Fibroblast of mammary gland (primary cell): ENCODE data around the gene IL13.

Experiments used
- DNase-seq: peaks from one replicate; pipeline ENCODE4 v3.0.0-alpha.2; 2010; ENCODE audit warnings: low read depth
- H3K4me3 ChIP-seq: 2 replicates; pipeline ENCODE4 v1.5.1; 2011; ENCODE audit warnings: low read depth, mild to moderate bottlenecking, low read length, moderate library complexity; ENCODE audit not compliant: control insufficient read depth
- TF ChIP-seq, protein P1 (sequence below): conservative IDR thresholded peaks from 2 replicates; pipeline ENCODE4 v1.5.1; 2011; ENCODE audit warnings: low read depth, low read length, inconsistent platforms; ENCODE audit not compliant: control insufficient read depth, insufficient read depth

IL13 gene

DNA sequence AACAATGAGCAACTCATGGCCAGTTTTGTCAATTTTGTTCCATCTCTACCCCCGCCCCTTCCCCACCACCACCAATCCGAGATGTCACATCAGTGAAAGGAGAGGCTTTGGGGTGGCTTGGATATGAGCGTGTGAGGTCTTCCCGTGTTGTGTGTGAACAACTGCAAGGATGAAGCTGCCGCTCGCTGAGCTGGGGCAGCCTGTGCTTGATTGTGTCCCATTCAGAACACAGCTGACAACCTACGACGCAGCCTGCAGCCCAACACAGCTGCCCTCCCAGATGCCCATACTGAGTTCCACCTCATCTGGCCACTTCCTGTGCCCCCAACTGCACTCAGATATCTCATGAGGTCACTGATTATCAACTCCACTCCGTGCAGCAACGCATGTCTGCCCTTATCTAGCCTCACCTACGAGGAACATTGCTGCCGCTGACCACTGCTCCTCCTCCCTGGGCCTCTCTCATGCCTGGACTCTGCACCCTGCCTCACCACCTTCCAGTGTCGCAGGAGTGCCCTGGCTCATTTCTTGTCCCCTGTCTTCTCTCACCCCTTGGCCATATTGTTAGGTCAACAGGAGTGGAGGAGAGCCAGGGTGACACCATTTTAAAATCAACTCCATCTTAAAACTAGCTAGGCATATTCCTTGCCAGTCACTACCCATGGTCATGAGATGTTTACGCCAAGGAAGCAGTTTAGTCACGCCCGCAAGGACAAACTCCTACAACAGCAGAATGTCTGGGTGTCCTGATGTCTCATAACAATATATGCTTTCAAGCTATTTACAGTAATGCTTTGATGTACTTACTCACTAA lies 8.5 kb downstream of the IL13 start:
- no peak overlapping the region for H3K4me3 ChIP-seq
- TF ChIP-seq, protein P1, sequence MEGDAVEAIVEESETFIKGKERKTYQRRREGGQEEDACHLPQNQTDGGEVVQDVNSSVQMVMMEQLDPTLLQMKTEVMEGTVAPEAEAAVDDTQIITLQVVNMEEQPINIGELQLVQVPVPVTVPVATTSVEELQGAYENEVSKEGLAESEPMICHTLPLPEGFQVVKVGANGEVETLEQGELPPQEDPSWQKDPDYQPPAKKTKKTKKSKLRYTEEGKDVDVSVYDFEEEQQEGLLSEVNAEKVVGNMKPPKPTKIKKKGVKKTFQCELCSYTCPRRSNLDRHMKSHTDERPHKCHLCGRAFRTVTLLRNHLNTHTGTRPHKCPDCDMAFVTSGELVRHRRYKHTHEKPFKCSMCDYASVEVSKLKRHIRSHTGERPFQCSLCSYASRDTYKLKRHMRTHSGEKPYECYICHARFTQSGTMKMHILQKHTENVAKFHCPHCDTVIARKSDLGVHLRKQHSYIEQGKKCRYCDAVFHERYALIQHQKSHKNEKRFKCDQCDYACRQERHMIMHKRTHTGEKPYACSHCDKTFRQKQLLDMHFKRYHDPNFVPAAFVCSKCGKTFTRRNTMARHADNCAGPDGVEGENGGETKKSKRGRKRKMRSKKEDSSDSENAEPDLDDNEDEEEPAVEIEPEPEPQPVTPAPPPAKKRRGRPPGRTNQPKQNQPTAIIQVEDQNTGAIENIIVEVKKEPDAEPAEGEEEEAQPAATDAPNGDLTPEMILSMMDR: no peak
- no peak for DNase-seq

DNA sequence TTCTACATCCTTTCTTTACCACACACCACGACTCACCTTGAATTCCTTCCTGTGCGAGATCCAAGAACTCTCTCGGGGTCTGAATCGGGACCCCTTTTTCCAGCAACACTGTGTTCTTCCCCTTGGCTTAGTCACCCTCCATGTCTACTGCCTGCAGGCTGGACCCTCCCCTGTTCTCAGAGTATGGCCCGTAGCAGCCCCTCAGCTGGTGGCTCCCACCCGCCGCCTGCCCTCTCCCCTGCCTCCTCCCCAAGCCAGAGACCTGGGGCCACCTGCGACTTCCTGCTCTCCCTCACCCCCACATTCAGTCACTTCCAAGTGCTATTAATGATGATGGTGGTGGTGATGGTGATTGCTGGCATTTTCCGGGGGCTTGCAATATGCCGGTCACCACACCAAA lies 9.3 kb downstream of the IL13 start:
- TF ChIP-seq, protein P1: no peak
- H3K4me3 ChIP-seq: no peak overlapping the region
- DNase-seq: no peak

DNA sequence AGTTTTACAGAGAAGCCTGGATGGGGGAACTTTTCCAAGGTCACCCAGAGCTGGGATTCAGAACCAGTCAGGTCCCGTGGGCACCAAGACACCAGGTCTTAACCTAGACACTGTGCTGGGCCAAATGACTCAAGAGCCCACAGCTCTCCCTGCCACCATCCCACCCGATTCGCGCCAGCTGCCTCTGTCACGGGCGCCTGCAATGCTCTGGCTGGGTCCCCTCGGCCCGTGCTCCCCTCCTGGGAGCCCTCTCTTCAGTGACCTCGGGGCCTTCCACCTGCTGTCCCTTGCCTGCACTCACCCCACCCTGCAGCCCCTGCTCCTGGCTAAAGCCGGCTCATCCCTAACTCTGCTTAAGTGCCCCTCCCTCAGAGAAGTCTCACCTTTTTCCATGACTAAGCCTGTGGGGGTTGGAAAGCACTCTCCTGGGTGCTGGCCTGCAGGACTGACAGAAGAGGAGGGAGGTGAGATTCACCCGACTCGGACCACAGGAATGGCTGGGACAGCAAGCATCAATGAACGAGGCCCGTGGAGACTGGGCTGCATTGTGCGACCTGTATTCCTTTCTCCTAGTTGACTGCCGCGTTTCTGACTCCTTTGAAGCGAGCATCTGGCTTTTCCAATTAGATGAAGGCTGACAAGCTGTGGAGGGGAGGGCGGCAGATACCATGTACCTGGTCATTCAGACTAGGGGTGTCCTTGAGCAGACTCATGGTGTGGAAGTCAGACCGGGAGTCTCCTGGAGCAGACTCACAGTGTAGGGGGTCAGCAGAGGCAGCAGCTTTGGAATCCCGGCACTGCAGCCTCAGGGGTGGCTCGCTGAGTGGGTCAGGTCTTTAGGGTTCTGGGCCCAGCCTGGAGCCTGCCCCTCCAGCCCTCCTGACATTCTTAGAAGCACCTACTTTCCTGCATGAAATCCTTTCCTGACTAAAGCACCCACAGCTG lies 10.1 kb downstream of the IL13 start:
- DNase-seq: no peak
- H3K4me3 ChIP-seq: no peak overlapping the region
- TF ChIP-seq, protein P1: no peak

DNA sequence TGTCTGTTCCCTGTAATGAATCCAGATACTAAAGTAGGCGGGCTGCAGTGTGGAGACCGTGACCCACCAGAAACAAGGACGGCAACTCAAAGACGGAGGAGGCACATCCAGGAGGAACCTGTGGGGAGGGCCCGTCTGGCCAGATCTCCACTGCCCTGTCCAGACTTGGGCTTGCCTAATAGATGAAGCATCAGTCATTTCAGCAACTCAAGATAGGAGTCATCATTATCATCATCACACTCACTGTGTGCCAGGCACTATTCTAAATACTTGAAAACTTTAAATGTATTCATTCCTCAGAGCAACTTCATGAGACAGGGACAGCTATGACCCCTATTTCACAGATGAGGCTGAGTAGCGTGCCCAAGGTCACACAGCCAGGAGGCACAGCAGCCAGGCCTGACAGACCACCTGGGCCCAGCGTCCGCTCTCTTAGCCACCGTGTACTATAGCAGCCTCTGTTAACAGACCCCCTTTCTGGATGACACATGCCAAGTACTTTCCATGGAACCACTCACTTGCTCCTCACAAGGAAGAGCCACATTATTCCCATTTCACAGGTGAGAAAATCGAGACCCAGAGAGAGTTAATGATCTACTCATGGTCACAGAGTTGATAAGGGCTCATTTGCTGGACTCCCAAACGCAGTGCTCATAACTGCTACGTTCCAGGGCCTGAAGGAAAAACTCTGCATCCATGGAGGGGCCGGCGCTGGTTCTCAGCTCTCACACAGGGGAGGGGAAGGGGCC lies 10.9 kb downstream of the IL13 start:
- peak; percentile 34 for DNase-seq
- TF ChIP-seq, protein P1: no peak

DNA sequence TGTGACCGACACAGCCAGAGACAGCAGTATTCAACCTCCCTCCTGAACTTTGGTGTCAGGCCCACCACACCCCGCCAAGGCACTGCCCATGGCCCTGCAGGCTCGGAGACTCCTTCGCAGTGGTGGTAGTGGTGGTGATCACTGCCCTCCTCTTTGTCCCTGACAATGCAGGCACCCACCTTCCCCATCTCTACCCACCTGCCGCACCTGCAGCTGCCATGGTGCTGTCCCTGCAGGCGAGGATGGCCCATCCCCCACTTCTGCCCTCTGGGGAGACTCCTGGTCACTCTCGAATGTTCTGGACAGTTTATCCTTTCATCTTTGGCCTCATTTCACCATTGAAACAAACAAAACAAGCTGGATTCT lies 11.5 kb downstream of the IL13 start:
- TF ChIP-seq, protein P1: no peak
- H3K4me3 ChIP-seq: no peak overlapping the region

More for the DNA sequence above, 10.9 kb downstream of the IL13 start:
- no peak overlapping the region for H3K4me3 ChIP-seq

DNA sequence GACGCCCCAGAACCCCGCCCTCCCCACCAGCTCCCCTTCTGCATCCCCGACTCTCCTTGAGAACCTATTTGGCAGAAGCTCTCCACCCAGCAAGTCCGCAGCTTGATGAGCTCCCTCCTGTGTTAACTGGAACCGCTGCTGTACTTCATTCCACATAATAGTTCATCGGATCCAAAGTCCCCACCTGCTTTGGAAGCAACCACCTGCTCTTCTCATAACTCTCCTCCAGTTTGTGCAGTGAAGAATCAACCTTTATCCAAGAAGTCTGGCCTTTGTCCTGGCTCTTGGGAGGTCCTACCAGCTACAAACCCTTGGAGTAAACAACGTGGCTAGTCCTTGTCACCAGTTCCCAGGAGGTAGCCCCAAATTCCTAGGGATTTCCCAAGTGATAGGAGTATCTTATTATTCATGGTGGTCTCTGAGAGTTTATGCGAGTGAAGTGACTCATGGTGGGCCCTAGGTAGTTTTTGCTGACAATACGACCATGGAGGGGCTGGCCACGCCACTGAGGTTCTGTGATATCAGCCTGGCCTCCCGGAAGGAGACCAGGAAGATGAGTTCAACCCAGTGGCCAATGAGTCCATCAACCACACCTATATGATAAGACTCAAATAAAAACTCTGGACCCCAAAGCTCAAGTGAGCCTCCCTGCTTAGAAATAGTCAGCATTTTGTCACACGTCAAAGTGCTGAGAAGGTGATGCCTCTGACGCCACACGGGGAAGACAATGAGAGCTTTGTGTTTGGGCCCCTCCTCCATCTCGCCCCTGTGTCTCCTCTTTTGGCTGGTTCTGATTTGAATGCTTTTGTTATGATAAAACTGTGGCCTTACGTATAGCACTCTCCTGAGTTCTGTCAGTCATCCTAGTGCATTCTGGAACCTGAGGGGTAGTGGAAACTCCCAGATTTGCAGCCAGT lies 12.3 kb downstream of the IL13 start:
- no peak for DNase-seq
- TF ChIP-seq, protein P1: no peak
- H3K4me3 ChIP-seq: no peak overlapping the region

More for the DNA sequence above, 11.5 kb downstream of the IL13 start:
- no peak for DNase-seq
